ENCODE results near the gene SLC22A1.

Gene SLC22A1

GRCh38 chr6:160160450-160160849 is 38.8 kb downstream of the SLC22A1 start:
- H4K20me1 ChIP-seq (ENCODE audit: insufficient read depth): no peaks in the 10 kb centered on the region
- H3K27ac ChIP-seq: no peak overlapping the region
- no peak overlapping the region for H3K4me2 ChIP-seq
- no peaks in the 10 kb centered on the region for H3K36me3 ChIP-seq (ENCODE audit: insufficient read depth)
- no peaks in the 10 kb centered on the region for H3K27me3 ChIP-seq (ENCODE audit: insufficient read depth, low read depth)
- no peaks in the 10 kb centered on the region for H3K4me1 ChIP-seq (ENCODE audit: low read depth, poor library complexity, severe bottlenecking)
- H3K4me3 ChIP-seq (IDR thresholded peaks at IDR 0.05; ENCODE audit: insufficient read depth, low read depth, low read length): no peak overlapping the region
- no peak for TF ChIP-seq CTCF (conservative IDR thresholded peaks at IDR 0.05; ENCODE audit: low read depth, low read length)
- H3K79me2 ChIP-seq (ENCODE audit: insufficient read depth, low read depth): no peaks in the 10 kb centered on the region
- no peak overlapping the region for H2AFZ ChIP-seq (ENCODE audit: low read depth)
- H3K9ac ChIP-seq: no peak overlapping the region

- no peak overlapping the region for H3K4me3 ChIP-seq (IDR thresholded peaks at IDR 0.05; ENCODE audit: insufficient read depth, low read depth, low read length)
- no peak overlapping the region for H3K4me2 ChIP-seq
- no peaks in the 10 kb centered on the region for H3K4me1 ChIP-seq (ENCODE audit: low read depth, poor library complexity, severe bottlenecking)
- H3K9ac ChIP-seq: no peak overlapping the region
- H4K20me1 ChIP-seq (ENCODE audit: insufficient read depth): no peaks in the 10 kb centered on the region
- no peak overlapping the region for H3K27ac ChIP-seq
- no peaks in the 10 kb centered on the region for H3K36me3 ChIP-seq (ENCODE audit: insufficient read depth)
- H3K27me3 ChIP-seq (ENCODE audit: insufficient read depth, low read depth): no peaks in the 10 kb centered on the region
- TF ChIP-seq CTCF (conservative IDR thresholded peaks at IDR 0.05; ENCODE audit: low read depth, low read length): no peak
- no peaks in the 10 kb centered on the region for H3K79me2 ChIP-seq (ENCODE audit: insufficient read depth, low read depth)
- no peak overlapping the region for H2AFZ ChIP-seq (ENCODE audit: low read depth)
Measured at GRCh38 chr6:160160929-160161646, 39.5 kb downstream of the SLC22A1 start.

DNA sequence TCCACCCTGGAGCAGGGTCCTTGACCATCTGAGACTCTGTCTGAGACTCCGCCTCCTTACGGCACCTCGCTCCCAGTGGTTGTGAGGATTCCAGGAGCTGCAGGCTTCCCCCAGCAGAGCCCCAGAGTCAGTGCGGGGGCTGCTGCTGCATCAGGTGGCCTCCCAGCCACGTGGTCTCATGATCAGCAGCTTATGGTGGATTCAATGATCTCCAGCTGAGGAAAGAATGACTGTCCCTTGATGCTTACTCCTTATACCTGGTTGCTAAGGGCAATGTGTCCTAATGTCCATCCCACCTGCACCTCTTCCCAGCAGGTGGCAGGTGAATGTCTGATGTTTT is 40.0 kb downstream of the SLC22A1 start:
- H2AFZ ChIP-seq (ENCODE audit: low read depth): no peak overlapping the region
- no peak overlapping the region for H3K9ac ChIP-seq

GRCh38 chr6:160162030-160162566 is 40.5 kb downstream of the SLC22A1 start:
- Histone ChIP-seq H3K27me3 (ENCODE audit: insufficient read depth, low read depth) (no peaks in the 10 kb centered on the region), H3K36me3 (ENCODE audit: insufficient read depth) (no peaks in the 10 kb centered on the region), H4K20me1 (ENCODE audit: insufficient read depth) (no peaks in the 10 kb centered on the region), H3K4me1 (ENCODE audit: low read depth, poor library complexity, severe bottlenecking) (no peaks in the 10 kb centered on the region), H3K4me3 (IDR thresholded peaks at IDR 0.05; ENCODE audit: insufficient read depth, low read depth, low read length) (no peak overlapping the region), H2AFZ (ENCODE audit: low read depth) (no peak overlapping the region), H3K27ac (no peak overlapping the region), H3K9ac (no peak overlapping the region), H3K79me2 (ENCODE audit: insufficient read depth, low read depth) (no peaks in the 10 kb centered on the region), H3K4me2 (no peak overlapping the region)
- TF ChIP-seq CTCF (conservative IDR thresholded peaks at IDR 0.05; ENCODE audit: low read depth, low read length): no peak

More for the DNA sequence above, 40.0 kb downstream of the SLC22A1 start:
- H3K36me3 ChIP-seq (ENCODE audit: insufficient read depth): no peaks in the 10 kb centered on the region
- no peaks in the 10 kb centered on the region for H4K20me1 ChIP-seq (ENCODE audit: insufficient read depth)
- H3K4me3 ChIP-seq (IDR thresholded peaks at IDR 0.05; ENCODE audit: insufficient read depth, low read depth, low read length): no peak overlapping the region
- H3K27ac ChIP-seq: no peak overlapping the region
- H3K79me2 ChIP-seq (ENCODE audit: insufficient read depth, low read depth): no peaks in the 10 kb centered on the region
- no peak for TF ChIP-seq CTCF (conservative IDR thresholded peaks at IDR 0.05; ENCODE audit: low read depth, low read length)
- H3K4me2 ChIP-seq: no peak overlapping the region
- no peaks in the 10 kb centered on the region for H3K27me3 ChIP-seq (ENCODE audit: insufficient read depth, low read depth)
- H3K4me1 ChIP-seq (ENCODE audit: low read depth, poor library complexity, severe bottlenecking): no peaks in the 10 kb centered on the region
